B cell (primary cell): ENCODE results near the gene GYS1. TPM values are rescaled to one million over a fixed set of nuclear protein-coding genes. Genes with fewer than 3 reads are reported as not detected.

Experiments used
- ATAC-seq: fragments of 200-7000 bp; cut with Tn5 transposase; one replicate; pipeline ENCODE4 v1.10.0; 2021; ENCODE audit warnings: low read depth, mild to moderate bottlenecking, moderate number of reproducible peaks, moderate library complexity
- CTCF ChIA-PET: fragments of 350-600 bp; sonication (Branson Sonifier 250); formaldehyde crosslinking; loops from one replicate; lab custom pipeline; 2021; ENCODE audit warnings: antibody characterized with exemption, inconsistent platforms; lab: Charles Lee
- POLR2A ChIA-PET: fragments of 350-600 bp; sonication (Branson Sonifier 250); formaldehyde crosslinking; loops from one replicate; lab custom pipeline; 2021; ENCODE audit warnings: antibody characterized with exemption; lab: Charles Lee
- DNase-seq: peaks from one replicate; pipeline ENCODE4 v3.0.0; 2013
- H2AFZ ChIP-seq: 2 replicates; pipeline ENCODE4 v1.6.1; 2012; ENCODE audit warnings: mild to moderate bottlenecking, low read depth, low read length; ENCODE audit not compliant: insufficient read depth, poor library complexity, severe bottlenecking
- H3K27ac ChIP-seq, 2 donors: 1 replicate in 1 of 2; 2 replicates in 1 of 2; pipeline ENCODE4 v1.5.1; 2012 to 2013; ENCODE audit warnings: low read length in 2 of 2, mild to moderate bottlenecking in 2 of 2, moderate library complexity in 1 of 2
- H3K27me3 ChIP-seq, 4 experiments: fragments of 200-600 bp in 1 of 4; sonication (generic) in 1 of 4; replicated peaks in 1 of 4; 1 replicate in 2 of 4; 2 replicates in 2 of 4; pipeline versions ENCODE4 v1.6.1 to v1.7.0; 2013 to 2016; ENCODE audit warnings: low read length in 3 of 4, mild to moderate bottlenecking in 2 of 4, mixed read lengths in 1 of 4, moderate library complexity in 1 of 4; ENCODE audit not compliant: insufficient read depth in 4 of 4, control insufficient read depth in 3 of 4; ENCODE audit errors: control extremely low read depth in 1 of 4
- H3K36me3 ChIP-seq, 2 experiments: replicated peaks in 1 of 2; 1 replicate in 1 of 2; 2 replicates in 1 of 2; pipeline versions ENCODE4 v1.6.1 to v1.7.1; 2013; ENCODE audit warnings: low read length in 1 of 2; ENCODE audit not compliant: insufficient read depth in 2 of 2, control insufficient read depth in 1 of 2; ENCODE audit errors: control extremely low read depth in 1 of 2, extremely low read depth in 1 of 2
- H3K4me1 ChIP-seq, 2 donors: fragments of 200-600 bp in 1 of 2; sonication (generic) in 1 of 2; 1 replicate in 1 of 2; 2 replicates in 1 of 2; pipeline versions ENCODE4 v1.5.1 to v1.6.1; 2013 to 2017; ENCODE audit warnings: low read length in 2 of 2; ENCODE audit not compliant: control insufficient read depth in 2 of 2, insufficient read depth in 2 of 2
- H3K4me2 ChIP-seq: replicated peaks from 2 replicates; pipeline ENCODE3; 2012; ENCODE audit warnings: mild to moderate bottlenecking, low read depth, low read length; ENCODE audit not compliant: poor library complexity, severe bottlenecking
- H3K4me3 ChIP-seq, 5 experiments: fragments of 200-600 bp in 1 of 5; sonication (generic) in 1 of 5; 1 replicate in 3 of 5; 2 replicates in 2 of 5; pipeline versions ENCODE4 v1.5.1 to v1.7.0; 2011 to 2016; ENCODE audit warnings: low read length in 4 of 5, mild to moderate bottlenecking in 4 of 5, low read depth in 2 of 5, control low read depth in 1 of 5, moderate library complexity in 1 of 5; ENCODE audit not compliant: insufficient read depth in 1 of 5; ENCODE audit errors: control extremely low read depth in 1 of 5, extremely low read depth in 1 of 5
- H3K79me2 ChIP-seq: fragments of 200-600 bp; sonication (generic); one replicate; pipeline ENCODE4 v1.6.0; 2016; ENCODE audit warnings: low read length; ENCODE audit not compliant: control insufficient read depth, insufficient read depth
- H3K9ac ChIP-seq: fragments of 200-600 bp; sonication (generic); 2 replicates; pipeline ENCODE4 v1.6.1; 2017; ENCODE audit warnings: mild to moderate bottlenecking, low read length, moderate library complexity
- H3K9me3 ChIP-seq, 3 donors: one replicate each; pipeline versions ENCODE4 v1.6.1 to v1.7.1; 2013; ENCODE audit warnings: low read length in 2 of 3; ENCODE audit not compliant: control insufficient read depth in 2 of 3, insufficient read depth in 1 of 3; ENCODE audit errors: control extremely low read depth in 1 of 3
- H4K20me1 ChIP-seq: 2 replicates; pipeline ENCODE4 v1.6.0; 2012; ENCODE audit warnings: mild to moderate bottlenecking, low read length; ENCODE audit not compliant: insufficient read depth, control insufficient read depth, poor library complexity, severe bottlenecking
- H3K27ac Mint-ChIP-seq: one replicate; pipeline ENCODE4 v1.8.0; 2021; ENCODE audit warnings: mixed read lengths
- H3K27me3 Mint-ChIP-seq: one replicate; pipeline ENCODE4 v1.8.0; 2021; ENCODE audit warnings: mixed read lengths
- H3K4me1 Mint-ChIP-seq: one replicate; pipeline ENCODE4 v1.8.0; 2021; ENCODE audit warnings: mixed read lengths
- H3K4me3 Mint-ChIP-seq: one replicate; pipeline ENCODE4 v1.8.0; 2021; ENCODE audit warnings: mixed read lengths
- H3K9me3 Mint-ChIP-seq: one replicate; pipeline ENCODE4 v1.8.0; 2022; ENCODE audit warnings: mixed read lengths; ENCODE audit not compliant: insufficient read depth
- CTCF ChIP-seq: fragments of 200-600 bp; IDR thresholded peaks from one replicate; pipeline ENCODE4 v1.8.0; 2022; ENCODE audit warnings: antibody characterized with exemption, mild to moderate bottlenecking
- EZH2 ChIP-seq: IDR thresholded peaks from 2 replicates; pipeline ENCODE4 v1.6.1; 2012; ENCODE audit warnings: borderline replicate concordance, low read depth, mild to moderate bottlenecking, moderate library complexity, low read length; ENCODE audit not compliant: insufficient read depth, poor library complexity, severe bottlenecking
- WGBS: methylation state at CpG from one replicate; pipeline ENCODE4 v1.1.5; 2013; ENCODE audit warnings: missing lambda C conversion rate; ENCODE audit not compliant: insufficient coverage; 5-methylcytosine and 5-hydroxymethylcytosine counted together
- intact Hi-C: fragments of 100-400 bp; cut with micrococcal nuclease; formaldehyde crosslinking; loops from one replicate; pipeline ENCODE4 v1.10.0; 2022
- polyA plus RNA-seq: library from polyadenylated mRNA; depleted of rRNA; stranded (reverse); fragments of >200 nt; gene quantifications from 2 replicates; pipeline ENCODE4 v1.2.3, GENCODE V29; 2012
- total RNA-seq, 2 donors: library from RNA; stranded (reverse); fragments of 120-200 nt in 1 of 2; gene quantifications; 1 replicate in 1 of 2; 2 replicates in 1 of 2; pipeline versions ENCODE4 v1.2.3 to v1.2.4, GENCODE V29; 2013 to 2022

The GYS1 gene
- total and polyA plus RNA-seq, 2 donors (not counting 1 experiment from before 2014, with no cell fraction given) = 28.9 to 62.7 TPM

- POLR2A ChIA-PET = interaction anchor here (0.6 to 1.0 kb wide), 11 partner anchors 8 to 1463 kb away, joined by 3 to 8 read pairs (median 4); partner anchors contain the start of genes FTL, GYS1, NUCB1 and RUVBL2
- ATAC-seq (no peak), DNase-seq (no peak)
- CTCF ChIA-PET = interaction anchor here (0.7 to 2.7 kb wide), 6 partner anchors 11 to 553 kb away, joined by 3 to 14 read pairs (median 4); partner anchors contain the start of gene FTL
- no peaks in the 10 kb centered on the region for H3K9me3 ChIP-seq
- H3K27me3 ChIP-seq = no peaks in the 10 kb centered on the region
- H3K4me1 ChIP-seq = peaks cover 6 to 16% of the 10 kb centered on the region in 2 donors
- peak overlapping the region; percentile 41 to 99 (median 87) for H3K4me3 ChIP-seq
- H3K9me3 Mint-ChIP-seq = no peaks in the 10 kb centered on the region
- TF ChIP-seq CTCF (no peak), EZH2 (no peak)
- WGBS = 73% methylated on average over 7 of the region's 11 CpGs
- H3K27ac Mint-ChIP-seq = peak overlapping the region; percentile 92
- peak overlapping the region; percentile 90 for H3K9ac ChIP-seq
- H4K20me1 ChIP-seq = no peaks in the 10 kb centered on the region
- H3K36me3 ChIP-seq = peaks cover 1 to 3% of the 10 kb centered on the region in 2 experiments
- no peaks in the 10 kb centered on the region for H3K27me3 Mint-ChIP-seq
- peak overlapping the region; percentile 85 for H3K4me3 Mint-ChIP-seq
- H3K79me2 ChIP-seq = peaks cover 23% of the 10 kb centered on the region
- H3K4me1 Mint-ChIP-seq = peaks cover 20% of the 10 kb centered on the region
- peak overlapping the region; percentile 86 for H2AFZ ChIP-seq
- peak overlapping the region in 1 of 2 donors; percentile 89 for H3K27ac ChIP-seq
- intact Hi-C loops = loop anchor here (1.0 kb wide), 4 partner anchors 11 to 82 kb away; partner anchors contain the start of genes DHDH, FTL, NUCB1 and PPP1R15A
- peak overlapping the region; percentile 94 for H3K4me2 ChIP-seq
Measured at GRCh38 chr19:48953990-48954594, 39.0 kb downstream of the GYS1 start.

GRCh38 chr19:48953141-48953540 is 40.0 kb downstream of the GYS1 start:
- CTCF ChIA-PET = interaction anchor here (0.6 to 2.7 kb wide), 6 partner anchors 11 to 272 kb away, joined by 3 to 14 read pairs (median 4); partner anchors contain the start of gene RUVBL2
- H3K9me3 ChIP-seq = no peaks in the 10 kb centered on the region
- ATAC-seq = no peak

More at GRCh38 chr19:48953141-48953540, 40.0 kb downstream of the GYS1 start:
- Histone ChIP-seq H2AFZ (no peak overlapping the region), H3K9ac (no peak overlapping the region), H4K20me1 (no peaks in the 10 kb centered on the region), H3K27me3 (no peaks in the 10 kb centered on the region), H3K36me3 (peaks cover 1 to 3% of the 10 kb centered on the region in 2 experiments), H3K4me3 (no peak overlapping the region), H3K27ac (no peak overlapping the region), H3K4me2 (no peak overlapping the region), H3K79me2 (peaks cover 17% of the 10 kb centered on the region), H3K4me1 (peaks cover 6 to 16% of the 10 kb centered on the region in 2 donors)
- 77% methylated on average over 3 of the region's 4 CpGs for WGBS
- TF ChIP-seq EZH2 (no peak), CTCF (no peak)
- intact Hi-C loops = no loop called here
- Mint-ChIP-seq H3K9me3 (peaks cover 6% of the 10 kb centered on the region), H3K27me3 (no peaks in the 10 kb centered on the region), H3K4me1 (peaks cover 20% of the 10 kb centered on the region), H3K4me3 (peak overlapping the region; percentile 41), H3K27ac (no peak overlapping the region)
- POLR2A ChIA-PET = interaction anchor here (0.5 to 0.7 kb wide), 2 partner anchors 47 to 77 kb away, joined by 3 to 6 read pairs; no protein-coding TSS in a partner anchor
- DNase-seq = no peak
